GM12878 (cell line): ENCODE measurements around the gene SPIB. TPM values are rescaled to one million over a fixed set of nuclear protein-coding genes. Genes with fewer than 3 reads are reported as not detected.

Experiments
- ATAC-seq: fragments of 200-7000 bp; cut with Tn5 transposase; 3 replicates; pipeline ENCODE4 v1.9.1; 2020; ENCODE audit warnings: mild to moderate bottlenecking, moderate library complexity
- BruUV-seq: library from RNA; stranded (reverse); fragments of 400-500 nt; replicated peaks from 2 replicates; lab custom pipeline; 2021; lab: Mats Ljungman, UMichigan
- CTCF ChIA-PET: fragments of 300-600 bp; sonication (Branson Sonifier 250); formaldehyde crosslinking; extraction: SDS; loops from one replicate; lab custom pipeline; 2021; ENCODE audit warnings: inconsistent platforms; lab: Yijun Ruan, JAX
- POLR2A ChIA-PET: fragments of 350-600 bp; formaldehyde crosslinking; extraction: SDS; loops from one replicate; lab custom pipeline; 2021; ENCODE audit warnings: inconsistent platforms; lab: Charles Lee
- RAD21 ChIA-PET: fragments of 300-600 bp; sonication (Branson Sonifier 250); formaldehyde crosslinking; loops from one replicate; lab custom pipeline; 2023; ENCODE audit warnings: antibody characterized with exemption; ENCODE audit not compliant: unreplicated experiment; lab: Charles Lee
- SMC1A ChIA-PET: fragments of 300-600 bp; sonication (Branson Sonifier 250); formaldehyde crosslinking; loops from one replicate; lab custom pipeline; 2023; ENCODE audit not compliant: unreplicated experiment, uncharacterized antibody; lab: Charles Lee
- DNase-seq: peaks from one replicate; pipeline ENCODE4 v3.0.0-alpha.2; 2011; ENCODE audit warnings: low read depth, low spot score
- FAIRE-seq: peaks from 3 replicates; lab custom pipeline; 2011; peaks lifted over from hg19 to GRCh38; lab: Jason Lieb, UNC
- H2AFZ ChIP-seq: 2 replicates; pipeline ENCODE4 v1.6.0; 2011; ENCODE audit warnings: low read depth, low read length, control low read depth; ENCODE audit not compliant: control insufficient read depth
- H3K27ac ChIP-seq: 2 replicates; pipeline ENCODE4 v1.5.1; 2011; ENCODE audit warnings: control low read depth; ENCODE audit not compliant: control insufficient read depth, insufficient read depth
- H3K27me3 ChIP-seq, 2 experiments: replicated peaks in 1 of 2; 2 replicates each; pipeline versions ENCODE4 v1.6.0 to v1.6.1; 2011; ENCODE audit warnings: low read length in 1 of 2; ENCODE audit not compliant: control insufficient read depth in 2 of 2, insufficient read depth in 2 of 2
- H3K36me3 ChIP-seq, 2 experiments: 2 replicates each; pipeline ENCODE4 v1.5.1; 2011; ENCODE audit warnings: low read length in 1 of 2; ENCODE audit not compliant: control insufficient read depth in 2 of 2, insufficient read depth in 2 of 2
- H3K4me1 ChIP-seq: 2 replicates; pipeline ENCODE4 v1.6.1; 2011; ENCODE audit warnings: mild to moderate bottlenecking, low read length, moderate library complexity, mixed read lengths; ENCODE audit not compliant: control insufficient read depth, insufficient read depth
- H3K4me2 ChIP-seq: 2 replicates; pipeline ENCODE4 v1.6.0; 2011; ENCODE audit warnings: control low read depth; ENCODE audit not compliant: control insufficient read depth, insufficient read depth
- H3K4me3 ChIP-seq: fragments of 200-600 bp; sonication (generic); 2 replicates; pipeline ENCODE4 v1.5.1; 2016
- H3K79me2 ChIP-seq: 2 replicates; pipeline ENCODE4 v1.6.0; 2011; ENCODE audit warnings: low read length; ENCODE audit not compliant: control insufficient read depth, insufficient read depth
- H3K9ac ChIP-seq: 2 replicates; pipeline ENCODE4 v1.8.0; 2011; ENCODE audit warnings: low read length, control low read depth, mixed read lengths; ENCODE audit not compliant: control insufficient read depth, insufficient read depth
- H3K9me3 ChIP-seq: replicated peaks from 3 replicates; pipeline ENCODE4 v1.5.1; 2011; ENCODE audit warnings: mild to moderate bottlenecking, low read length; ENCODE audit not compliant: control insufficient read depth, insufficient read depth
- H4K20me1 ChIP-seq: 2 replicates; pipeline ENCODE4 v1.6.0; 2011; ENCODE audit not compliant: control insufficient read depth, insufficient read depth
- NR2C2 ChIP-seq: IDR thresholded peaks from 2 replicates; pipeline ENCODE4 v1.6.1; 2011; ENCODE audit warnings: borderline replicate concordance, low read depth; ENCODE audit not compliant: control insufficient read depth, insufficient read length
- POLR2AphosphoS2 ChIP-seq: IDR thresholded peaks from 2 replicates; pipeline ENCODE4 v1.6.1; 2011; ENCODE audit warnings: low read depth, mild to moderate bottlenecking, low read length, improper control_type of control experiment, moderate library complexity
- SREBF2 ChIP-seq: IDR thresholded peaks from 2 replicates; pipeline ENCODE4 v1.6.1; 2012; ENCODE audit warnings: mild to moderate bottlenecking, low read length
- USF2 ChIP-seq: IDR thresholded peaks from 2 replicates; pipeline ENCODE4 v1.6.1; 2011; ENCODE audit warnings: low read depth, low read length, improper control_type of control experiment, borderline replicate concordance
- ZNF207 ChIP-seq: fragments of 450-650 bp; IDR thresholded peaks from 2 replicates; pipeline ENCODE4 v1.6.1; 2014; ENCODE audit warnings: antibody characterized with exemption, mild to moderate bottlenecking, borderline replicate concordance
- WGBS: methylation state at CpG from one replicate; pipeline ENCODE4 v1.1.6; 2016; ENCODE audit warnings: low lambda C conversion rate; ENCODE audit not compliant: insufficient replicate concordance, insufficient coverage; ENCODE audit errors: missing lambda C conversion rate; 5-methylcytosine and 5-hydroxymethylcytosine counted together
- in situ Hi-C: fragments of 300-500 bp; cut with MboI; formaldehyde crosslinking; loops from 9 replicates; pipeline ENCODE4 v1.14.3; 2018; ENCODE audit warnings: mixed read lengths
- intact Hi-C: fragments of 100-400 bp; cut with micrococcal nuclease; formaldehyde crosslinking; loops from one replicate; pipeline ENCODE4 v1.14.2; 2022; ENCODE audit not compliant: unreplicated experiment
- polyA plus RNA-seq, 11 experiments: library from polyadenylated mRNA; depleted of rRNA in 4 of 11; unstranded in 6 of 11; stranded (reverse) in 5 of 11; fragments of >200 nt; fragmentation: Nextera tagmentation in 4 of 11; fragmentation: Illumina TruSeq in 1 of 11; extraction: Ambion mirVana in 4 of 11; extraction: Trizol in 1 of 11; gene quantifications; 1 replicate in 1 of 11; 2 replicates in 10 of 11; pipeline versions ENCODE4 v1.2.1 to v1.2.3, GENCODE V29; 2011 to 2016; ENCODE audit warnings: inconsistent platforms in 2 of 11, missing spikeins in 2 of 11, low read depth in 1 of 11
- total RNA-seq, 4 experiments: library from RNA; depleted of rRNA in 3 of 4; stranded (reverse); fragments of >200 nt in 3 of 4; fragmentation: Illumina TruSeq in 1 of 4; extraction: Trizol in 1 of 4; gene quantifications; 2 replicates each; pipeline versions ENCODE4 v1.2.1 to v1.2.3, GENCODE V29; 2013 to 2021
- TF ChIP-seq, protein P1 (sequence below): IDR thresholded peaks from 2 replicates; pipeline ENCODE4 v1.6.1; 2011; ENCODE audit warnings: mild to moderate bottlenecking, low read depth, low read length, moderate library complexity; ENCODE audit not compliant: insufficient replicate concordance
- TF ChIP-seq, protein P2 (sequence below): IDR thresholded peaks from 2 replicates; pipeline ENCODE4 v1.6.1; 2012; ENCODE audit warnings: low read length, inconsistent platforms

Gene SPIB
- total and polyA plus RNA-seq, 10 of the 15 experiments (the other 5 are each of a cell fraction or from before 2014, with no cell fraction given) = 3.5 to 123 (median 56.0) TPM

- no TSS peak for BruUV-seq
- ChIA-PET POLR2A (interaction anchor here (0.6 kb wide), 1 partner anchor 410 kb away, joined by 3 read pairs; no protein-coding TSS in a partner anchor), CTCF (no interaction called here), SMC1A (no interaction called here), RAD21 (interaction anchor here (0.9 kb wide), 1 partner anchor 13 kb away, joined by 5 read pairs; no protein-coding TSS in a partner anchor)
- Histone ChIP-seq H3K4me2 (no peak overlapping the region), H3K9ac (no peak overlapping the region), H2AFZ (no peak overlapping the region), H3K9me3 (no peaks in the 10 kb centered on the region), H3K79me2 (no peaks in the 10 kb centered on the region; the same call in 1 of the 2 replicates), H4K20me1 (no peaks in the 10 kb centered on the region), H3K4me3 (no peak overlapping the region), H3K27ac (no peak overlapping the region), H3K36me3 (peaks cover under 1 to 32% of the 10 kb centered on the region in 2 experiments; a peak in 3 of 4 replicates), H3K4me1 (no peaks in the 10 kb centered on the region), H3K27me3 (no peaks in the 10 kb centered on the region)
- TF ChIP-seq, protein P1, sequence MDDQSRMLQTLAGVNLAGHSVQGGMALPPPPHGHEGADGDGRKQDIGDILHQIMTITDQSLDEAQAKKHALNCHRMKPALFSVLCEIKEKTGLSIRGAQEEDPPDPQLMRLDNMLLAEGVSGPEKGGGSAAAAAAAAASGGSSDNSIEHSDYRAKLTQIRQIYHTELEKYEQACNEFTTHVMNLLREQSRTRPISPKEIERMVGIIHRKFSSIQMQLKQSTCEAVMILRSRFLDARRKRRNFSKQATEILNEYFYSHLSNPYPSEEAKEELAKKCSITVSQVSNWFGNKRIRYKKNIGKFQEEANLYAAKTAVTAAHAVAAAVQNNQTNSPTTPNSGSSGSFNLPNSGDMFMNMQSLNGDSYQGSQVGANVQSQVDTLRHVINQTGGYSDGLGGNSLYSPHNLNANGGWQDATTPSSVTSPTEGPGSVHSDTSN = no peak
- TF ChIP-seq SREBF2 = no peak
- TF ChIP-seq, protein P2, sequence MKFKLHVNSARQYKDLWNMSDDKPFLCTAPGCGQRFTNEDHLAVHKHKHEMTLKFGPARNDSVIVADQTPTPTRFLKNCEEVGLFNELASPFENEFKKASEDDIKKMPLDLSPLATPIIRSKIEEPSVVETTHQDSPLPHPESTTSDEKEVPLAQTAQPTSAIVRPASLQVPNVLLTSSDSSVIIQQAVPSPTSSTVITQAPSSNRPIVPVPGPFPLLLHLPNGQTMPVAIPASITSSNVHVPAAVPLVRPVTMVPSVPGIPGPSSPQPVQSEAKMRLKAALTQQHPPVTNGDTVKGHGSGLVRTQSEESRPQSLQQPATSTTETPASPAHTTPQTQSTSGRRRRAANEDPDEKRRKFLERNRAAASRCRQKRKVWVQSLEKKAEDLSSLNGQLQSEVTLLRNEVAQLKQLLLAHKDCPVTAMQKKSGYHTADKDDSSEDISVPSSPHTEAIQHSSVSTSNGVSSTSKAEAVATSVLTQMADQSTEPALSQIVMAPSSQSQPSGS = no peak
- TF ChIP-seq USF2 = no peak
- TF ChIP-seq ZNF207 = no peak
- TF ChIP-seq POLR2AphosphoS2 = no peak
- no peak for TF ChIP-seq NR2C2
- ATAC-seq (no peak), FAIRE-seq (no peak), DNase-seq (no peak)
- WGBS = 90% methylated on average over 9 of the region's 13 CpGs
- in situ Hi-C loops = no loop called here
- intact Hi-C loops = no loop called here
Measured at GRCh38 chr19:50398675-50399367, 19.9 kb upstream of the SPIB start.
